ENCODE results near the gene GJB5.
"Not testable (repeated sequence)": the region's sequence is repeated elsewhere in the genome, so short reads cannot be mapped to it uniquely, and the experiment has no call there.

Gene GJB5

DNA sequence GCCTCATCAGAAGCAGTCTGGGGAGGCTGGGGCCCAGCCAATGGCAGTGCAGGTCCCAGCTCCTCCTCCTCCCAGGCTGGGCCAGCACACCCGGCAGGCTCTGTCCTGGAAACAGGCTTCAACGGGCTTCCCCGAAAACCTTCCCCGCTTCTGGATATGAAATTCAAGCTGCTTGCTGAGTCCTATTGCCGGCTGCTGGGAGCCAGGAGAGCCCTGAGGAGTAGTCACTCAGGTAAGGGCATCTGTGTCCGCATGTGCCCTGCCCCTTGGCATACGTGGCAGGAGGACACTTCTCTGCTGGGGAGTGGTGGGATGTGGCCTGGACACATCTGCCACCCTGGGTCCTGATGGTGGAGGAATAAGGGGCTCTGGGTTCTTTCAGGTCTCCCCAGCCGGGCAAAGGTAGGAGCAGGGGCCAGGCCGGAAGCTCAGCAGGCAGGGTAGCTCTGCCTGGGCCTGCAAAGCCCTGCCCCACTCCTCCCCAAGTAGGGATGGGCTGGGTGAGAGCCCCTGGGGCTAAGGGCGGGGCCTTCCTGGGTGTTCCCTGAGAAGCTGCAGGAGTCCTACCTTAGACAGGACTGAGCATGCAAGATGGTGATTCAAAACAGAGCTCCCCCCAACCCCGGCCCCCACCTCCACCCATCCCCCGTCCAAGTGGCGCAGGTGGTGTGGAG is at the start of gene GJB5:
Gene GJB5, plus strand, starts transcription at position 84 of the 674 bp plus-strand sequence. CDS start 2,284 bp downstream, outside the sequence.
- no peak for DNase-seq (ENCODE audit: low read depth in 2 of 2)

DNA sequence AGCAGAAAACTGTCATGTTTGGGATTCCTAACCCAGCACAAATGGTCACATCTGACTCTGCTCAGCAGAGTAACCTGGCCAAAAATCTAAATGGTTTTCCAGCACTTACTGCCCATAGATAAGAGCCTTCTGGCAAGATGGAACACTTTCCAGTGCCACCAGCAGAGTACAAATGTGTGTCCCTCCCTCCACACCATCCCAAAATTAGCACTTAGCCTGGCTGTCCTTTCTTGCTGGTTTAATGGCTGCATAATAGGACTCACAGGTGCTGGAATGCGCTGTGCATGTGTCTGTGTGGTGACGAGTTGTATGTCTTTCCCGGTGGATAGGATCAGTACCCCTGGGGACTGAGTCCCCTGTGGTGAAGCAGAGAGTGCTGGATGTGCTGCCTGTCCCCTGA is 49.8 kb upstream of the GJB5 start:
- DNase-seq (ENCODE audit: low read depth in 2 of 2): no peak

DNA sequence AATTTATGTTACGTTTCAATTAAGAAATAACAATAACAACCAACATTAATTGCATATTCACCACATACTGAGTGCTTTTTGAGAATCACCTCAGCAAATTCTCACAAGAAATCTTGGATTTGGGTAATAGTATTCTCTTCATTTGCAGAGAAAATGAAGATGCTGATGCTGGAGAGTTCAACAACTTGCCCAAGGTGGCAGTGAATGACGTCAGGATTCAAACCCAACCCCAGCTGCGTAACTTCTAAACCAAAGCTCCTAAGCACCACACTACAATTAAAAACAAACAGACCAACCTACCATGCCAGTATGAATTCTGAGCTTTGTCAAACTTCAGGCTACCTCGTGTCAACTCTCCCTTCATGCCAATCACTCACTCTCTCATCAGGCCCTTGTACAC is 46.7 kb upstream of the GJB5 start:
- DNase-seq (ENCODE audit: low read depth in 2 of 2): no peak

DNA sequence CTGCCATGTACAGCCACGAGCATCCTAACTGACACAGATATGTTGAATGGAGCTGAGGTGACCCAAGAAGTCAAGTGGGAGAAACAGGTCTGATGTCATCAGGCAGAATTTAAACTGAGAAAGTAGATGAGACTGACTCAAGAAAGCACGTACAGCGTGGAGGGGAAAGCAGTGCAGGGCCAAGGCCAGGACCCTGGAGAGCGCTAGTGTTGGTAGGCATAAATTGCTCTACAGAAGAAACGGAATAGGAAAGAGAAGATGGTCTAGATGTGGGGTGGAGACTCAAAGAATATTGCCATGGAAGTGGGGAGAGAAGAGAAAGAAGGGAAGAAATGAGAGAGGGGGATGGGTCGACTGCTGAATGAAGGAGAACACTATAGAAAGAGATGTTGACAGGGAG is 45.3 kb upstream of the GJB5 start:
- no peak for DNase-seq (ENCODE audit: low read depth in 2 of 2)

DNA sequence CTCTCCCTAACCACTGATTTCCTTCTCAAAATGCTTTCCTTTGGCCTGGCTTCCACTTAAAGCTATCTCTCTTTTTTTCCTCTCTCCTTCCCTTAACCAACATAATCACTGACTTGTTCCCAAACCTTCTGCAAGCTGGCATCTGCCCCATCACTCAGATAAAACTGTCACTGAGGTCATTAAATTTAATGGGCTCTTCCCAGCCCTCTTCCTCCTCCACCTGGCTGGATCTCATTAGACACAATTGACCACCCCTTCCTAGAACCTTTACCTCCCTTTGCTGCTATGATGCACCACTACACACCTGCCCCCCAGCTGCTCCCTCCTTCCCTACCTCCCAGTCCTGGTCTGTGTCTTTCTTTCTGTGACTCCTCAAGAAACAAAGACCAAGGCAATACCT is 44.0 kb upstream of the GJB5 start:
- no peak for DNase-seq (ENCODE audit: low read depth in 2 of 2)

DNA sequence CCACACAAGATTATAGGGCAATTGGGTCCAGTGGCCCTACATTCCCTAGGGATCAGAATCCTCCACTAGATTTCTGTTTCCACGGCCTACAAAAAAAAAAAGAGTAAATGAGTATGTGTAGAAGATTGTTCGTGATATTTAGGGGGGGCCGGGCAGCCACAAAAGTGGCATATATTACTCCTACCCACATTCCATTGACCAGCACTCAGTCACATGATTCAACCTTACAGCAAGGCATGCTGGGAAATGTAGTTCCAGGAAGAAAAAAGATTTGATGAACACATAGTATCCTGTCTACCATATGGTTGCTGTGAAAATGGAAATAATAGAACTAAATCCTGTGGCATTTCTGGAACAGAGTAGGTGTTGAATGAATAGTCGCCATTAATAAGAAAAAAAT is 43.4 kb upstream of the GJB5 start:
- no peak for DNase-seq (ENCODE audit: low read depth in 2 of 2)

DNA sequence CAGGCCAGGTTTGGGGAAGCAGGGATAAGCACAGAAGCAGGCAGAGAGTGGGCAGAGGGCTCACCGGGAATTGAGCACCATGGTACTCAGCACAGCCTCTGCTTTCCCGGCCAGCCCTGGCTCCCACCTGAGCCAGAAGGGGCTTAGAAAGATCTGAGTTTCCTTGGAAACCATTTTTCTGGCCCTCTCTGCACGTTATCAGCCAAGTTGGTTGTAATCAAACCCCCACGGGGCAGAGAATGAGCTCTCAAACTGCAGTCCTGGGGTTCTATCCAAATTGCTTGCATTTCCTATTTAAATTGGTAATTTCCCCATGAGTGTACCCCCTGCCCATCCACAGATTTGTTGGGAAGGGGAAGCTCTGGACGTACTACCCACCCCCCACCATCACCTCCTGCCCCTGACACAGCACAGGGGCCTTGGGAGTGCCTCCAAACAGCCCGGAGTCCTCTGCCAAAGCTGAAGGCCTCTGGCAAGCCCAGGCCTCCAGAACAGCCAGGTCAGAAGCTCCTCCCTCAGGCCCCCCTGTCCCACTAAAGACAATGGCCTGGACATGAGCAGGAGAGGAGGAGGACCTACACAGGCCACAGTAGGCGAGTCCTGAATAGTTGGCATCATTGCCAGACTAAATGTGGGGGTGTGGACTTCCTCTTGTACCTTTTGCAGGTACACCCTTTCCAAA is 42.7 kb upstream of the GJB5 start:
- no peak for DNase-seq (ENCODE audit: low read depth in 2 of 2)

DNA sequence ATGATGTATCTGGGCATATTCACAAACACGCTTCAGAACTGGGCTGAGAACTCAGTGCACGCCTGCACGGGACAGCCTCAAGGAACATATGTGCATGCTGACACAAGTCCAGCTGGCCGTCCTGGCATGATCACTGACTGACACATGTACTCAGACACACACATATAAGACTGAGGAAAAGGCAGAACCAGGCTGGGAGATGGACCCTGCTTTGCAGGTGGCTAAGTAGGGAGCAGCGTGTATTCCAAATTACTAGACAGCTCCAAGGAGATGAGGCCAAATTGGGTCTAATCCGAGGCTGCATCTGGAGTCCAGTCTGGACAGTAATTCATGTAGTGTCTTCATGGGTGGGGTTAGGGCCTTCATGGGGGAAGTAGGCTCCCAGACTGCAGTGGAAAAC is 41.4 kb upstream of the GJB5 start:
- no peak for DNase-seq (ENCODE audit: low read depth in 2 of 2)

DNA sequence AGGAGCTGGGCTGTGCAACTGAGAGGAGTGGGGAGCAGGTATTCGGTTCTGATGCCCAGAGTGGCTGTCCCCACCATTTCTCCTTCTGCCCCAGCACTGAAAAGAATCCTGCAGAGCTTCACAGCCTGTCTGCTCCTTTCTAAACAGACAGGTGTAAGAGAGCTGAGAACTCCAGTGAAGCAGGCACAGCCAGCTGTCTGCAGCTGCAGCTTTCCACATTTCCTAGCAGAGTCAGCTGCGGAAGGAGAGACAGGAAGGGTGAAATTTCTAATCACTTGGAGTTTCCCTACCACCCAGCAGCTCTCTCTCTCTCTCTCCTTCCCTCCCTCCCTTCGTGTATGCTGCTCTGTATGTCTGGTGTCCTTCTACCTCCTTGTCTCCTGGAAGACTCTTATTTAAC is 40.5 kb upstream of the GJB5 start:
- DNase-seq (ENCODE audit: low read depth in 2 of 2): no peak

DNA sequence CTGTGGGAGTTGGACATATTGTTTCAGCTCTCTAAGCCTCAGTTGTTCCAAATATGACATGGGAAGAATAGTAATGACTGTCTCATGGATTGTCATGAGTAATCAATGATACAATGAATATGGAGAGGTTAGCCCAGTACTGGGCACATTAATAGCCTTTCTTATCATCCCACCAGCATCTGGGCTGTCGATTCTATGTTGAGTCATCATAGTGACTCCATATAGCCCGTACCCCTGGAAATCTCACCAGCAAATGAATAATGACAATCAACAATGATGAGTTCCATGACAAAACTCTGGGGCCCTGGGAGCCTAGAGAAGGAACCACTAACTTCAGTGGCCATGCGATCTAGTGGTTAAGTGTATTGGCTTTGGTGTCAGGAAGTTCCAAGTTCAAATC is 39.7 kb upstream of the GJB5 start:
- no peak for DNase-seq (ENCODE audit: low read depth in 2 of 2)

DNA sequence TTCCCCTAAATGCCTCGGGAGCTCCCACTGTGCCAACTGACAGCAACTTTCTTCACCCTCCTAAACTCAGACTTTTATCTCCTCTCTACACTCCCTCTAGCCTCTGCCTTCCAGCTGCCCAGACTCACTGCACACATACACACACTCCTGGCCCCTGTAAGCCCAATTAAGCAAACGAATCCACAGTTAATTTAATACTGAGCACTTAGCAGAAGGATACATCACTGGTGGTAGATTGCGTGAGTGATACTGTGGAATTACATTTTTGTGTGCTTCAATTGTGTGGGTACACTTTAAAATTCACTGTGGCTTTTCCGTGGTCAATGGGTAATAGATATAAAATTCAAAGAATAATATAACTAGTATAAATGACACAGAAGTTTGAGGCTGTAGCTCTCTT is 33.6 kb upstream of the GJB5 start:
- DNase-seq (ENCODE audit: low read depth in 2 of 2): no peak

DNA sequence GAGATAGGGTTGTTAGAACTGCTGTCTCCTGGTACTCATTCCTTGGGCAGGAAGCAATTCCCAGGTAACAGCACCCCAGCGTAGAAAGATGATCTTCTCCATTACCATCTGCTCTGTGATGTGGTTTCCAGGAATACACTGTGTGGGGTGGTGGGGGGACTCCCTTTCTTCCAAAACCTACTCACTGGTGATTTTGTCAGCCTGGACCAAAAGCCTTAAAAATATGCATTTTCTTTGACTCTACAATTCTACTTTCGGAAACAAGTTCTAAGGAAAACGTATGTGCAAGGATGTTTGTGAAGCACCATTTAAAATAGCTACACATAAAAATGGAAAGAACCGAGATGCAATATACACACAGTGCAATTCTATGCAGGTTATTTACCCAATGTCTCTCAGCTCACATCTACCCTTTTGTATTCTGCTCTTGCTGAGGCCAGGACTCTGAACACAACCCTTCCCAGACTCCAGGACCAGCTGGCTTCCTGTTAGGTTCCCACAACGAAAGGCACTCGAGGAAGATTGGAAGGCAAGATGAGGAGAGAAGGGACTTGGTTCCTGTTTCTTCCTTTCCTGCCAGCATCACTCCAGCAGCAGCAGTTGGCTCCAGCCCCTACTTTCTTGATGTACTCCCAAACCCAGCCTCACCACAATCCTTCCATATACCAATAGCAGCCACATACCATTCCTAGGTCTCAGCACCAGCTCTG is 33.0 kb upstream of the GJB5 start:
- no peak for DNase-seq (ENCODE audit: low read depth in 2 of 2)

DNA sequence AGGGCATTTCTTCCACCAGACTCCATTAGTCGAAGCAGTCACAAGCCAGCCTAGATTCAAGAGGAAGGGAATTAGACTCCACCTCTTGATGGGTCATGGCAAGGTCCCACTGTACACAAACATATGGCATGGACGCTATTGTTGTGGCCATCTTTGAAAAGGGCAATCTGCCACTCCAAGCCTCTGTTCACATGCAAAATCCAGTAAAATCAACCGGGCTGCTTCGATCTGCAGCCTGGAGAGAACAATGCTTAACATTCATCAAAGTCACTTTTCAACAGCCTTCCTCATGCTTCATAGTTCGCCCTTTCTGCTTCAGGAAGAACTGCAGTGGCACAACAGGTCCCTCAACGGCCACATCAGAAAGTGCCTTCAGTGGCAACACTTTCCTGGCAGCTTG is 28.0 kb upstream of the GJB5 start:
- no peak for DNase-seq (ENCODE audit: low read depth in 2 of 2)

DNA sequence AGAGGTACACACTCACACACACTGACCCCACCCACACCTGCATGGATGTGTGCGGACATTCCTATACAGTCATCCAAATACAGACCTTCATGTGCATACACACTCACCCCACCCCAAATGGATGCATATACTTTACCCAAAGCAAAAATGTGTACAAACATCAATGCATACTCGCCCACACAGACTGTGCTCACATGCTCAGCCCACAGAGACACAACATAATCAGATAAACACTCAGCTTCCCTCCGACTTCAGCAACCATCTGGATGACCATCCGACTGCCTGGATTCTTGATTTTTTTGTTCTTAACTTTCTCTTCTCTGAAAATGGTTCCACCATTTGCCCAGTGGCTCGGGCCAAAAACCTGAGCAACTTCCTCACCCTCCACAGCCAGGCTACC is 24.4 kb upstream of the GJB5 start:
- DNase-seq (ENCODE audit: low read depth in 2 of 2): no peak

DNA sequence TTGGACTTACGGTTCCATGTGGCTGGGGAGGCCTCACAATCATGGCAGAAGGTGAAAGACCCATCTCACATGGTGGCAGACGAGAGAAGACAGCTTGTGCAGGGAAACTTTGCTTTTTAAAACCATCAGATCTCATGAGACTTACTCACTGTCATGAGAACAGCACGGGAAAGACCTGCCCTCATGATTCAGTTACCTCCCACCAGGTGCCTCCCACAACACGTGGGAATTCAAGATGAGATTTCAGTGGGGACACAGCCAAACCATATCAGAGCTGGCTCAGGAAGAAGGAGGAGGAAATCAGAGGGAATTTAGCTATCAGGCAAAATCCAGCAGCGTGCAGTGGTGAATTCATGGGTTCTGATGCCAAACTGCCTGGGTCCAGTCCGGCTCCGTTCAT is 22.0 kb upstream of the GJB5 start:
- DNase-seq (ENCODE audit: low read depth in 2 of 2): not testable (repeated sequence)

DNA sequence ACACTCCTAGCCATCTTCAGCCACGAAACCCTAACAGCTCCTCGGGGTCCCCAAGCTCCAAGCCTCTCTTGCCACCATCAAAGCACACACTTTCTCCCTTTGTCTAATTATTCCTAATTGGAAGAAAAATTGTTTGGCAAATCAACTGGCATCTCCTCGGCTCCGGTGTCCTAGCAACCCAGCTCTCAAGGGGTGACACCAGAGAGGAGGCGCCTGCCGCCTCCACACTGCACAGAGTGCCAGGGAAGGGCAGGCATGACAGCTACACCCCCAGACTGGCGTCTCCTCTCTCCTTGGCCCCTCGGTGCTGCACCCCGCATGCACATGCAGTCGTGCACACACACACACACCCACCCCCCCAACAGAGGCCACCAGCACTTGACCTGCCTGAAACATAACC is 18.2 kb upstream of the GJB5 start:
- DNase-seq (ENCODE audit: low read depth in 2 of 2): no peak

DNA sequence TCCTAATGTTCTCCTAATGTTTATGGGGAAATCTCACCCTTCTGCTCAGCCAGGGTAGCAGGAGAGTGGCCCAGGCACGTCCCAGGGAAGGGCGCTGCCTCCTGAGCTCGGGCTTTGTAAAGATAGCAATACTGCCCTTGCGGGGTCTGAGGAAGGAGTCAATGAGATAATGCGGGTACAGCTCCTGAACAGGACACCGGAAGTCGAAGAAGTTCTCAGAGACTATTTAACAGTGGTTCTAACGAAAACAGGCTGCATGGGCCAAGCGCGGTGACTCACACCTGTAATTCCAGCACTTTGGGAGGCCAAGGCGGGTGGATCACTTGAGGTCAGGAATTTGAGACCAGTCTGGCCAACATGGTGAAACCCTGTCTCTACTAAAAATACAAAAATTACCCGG is 17.6 kb upstream of the GJB5 start:
- DNase-seq (ENCODE audit: low read depth in 2 of 2): not testable (repeated sequence)

DNA sequence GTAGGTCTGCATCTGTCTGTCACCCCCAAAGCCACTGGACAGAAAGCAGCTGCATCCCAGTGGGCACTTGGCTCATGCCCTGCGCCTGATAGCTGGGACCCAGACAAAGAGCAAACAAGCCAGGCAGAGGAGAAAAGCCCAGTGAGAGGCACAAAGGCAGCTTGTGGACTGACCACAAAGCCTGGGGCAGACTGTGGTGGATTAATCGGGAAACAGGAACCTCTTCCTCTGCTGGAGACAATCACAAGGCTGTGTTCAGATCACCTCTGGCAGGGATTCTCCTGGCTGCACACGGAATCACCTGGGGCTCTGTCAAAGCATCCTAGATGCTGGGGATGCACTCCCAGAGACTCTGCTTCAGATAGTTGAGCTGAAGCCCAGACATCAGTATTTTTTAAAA is 15.2 kb upstream of the GJB5 start:
- DNase-seq (ENCODE audit: low read depth in 2 of 2): no peak

DNA sequence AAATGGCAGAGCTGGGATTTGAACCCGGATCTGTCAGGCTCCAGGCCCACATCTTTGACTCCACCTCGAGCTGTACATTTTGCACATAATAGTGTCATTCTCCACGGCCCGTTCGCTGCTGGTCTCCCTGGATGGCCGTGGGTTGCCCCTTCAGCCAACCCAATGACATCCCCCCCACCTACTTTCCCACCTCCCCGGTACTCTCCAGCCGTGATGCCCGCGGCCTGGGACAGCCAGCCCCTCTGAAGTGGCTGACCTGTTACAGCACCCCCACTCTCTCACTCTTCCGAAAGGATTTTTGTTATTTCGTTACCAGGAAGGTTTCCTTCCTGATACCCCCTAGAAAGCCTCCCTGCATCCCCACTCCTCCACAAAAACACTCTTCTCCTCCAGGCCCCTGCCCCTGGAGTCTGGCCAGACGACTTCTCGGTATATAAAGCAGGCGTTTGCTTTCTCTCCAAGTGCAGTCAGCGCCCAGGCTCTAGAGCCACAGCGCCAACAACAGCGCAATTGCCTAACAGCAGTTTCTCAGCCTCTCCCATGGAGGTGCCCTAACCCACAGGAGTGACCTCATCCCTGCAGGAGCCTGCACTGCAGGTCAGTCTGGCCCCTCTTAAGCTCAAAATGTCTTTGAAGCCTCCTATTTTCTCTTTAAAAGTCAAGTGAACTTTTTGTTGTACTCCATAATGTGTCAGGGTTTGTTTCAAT is 14.5 kb upstream of the GJB5 start:
- DNase-seq (ENCODE audit: low read depth in 2 of 2): no peak

DNA sequence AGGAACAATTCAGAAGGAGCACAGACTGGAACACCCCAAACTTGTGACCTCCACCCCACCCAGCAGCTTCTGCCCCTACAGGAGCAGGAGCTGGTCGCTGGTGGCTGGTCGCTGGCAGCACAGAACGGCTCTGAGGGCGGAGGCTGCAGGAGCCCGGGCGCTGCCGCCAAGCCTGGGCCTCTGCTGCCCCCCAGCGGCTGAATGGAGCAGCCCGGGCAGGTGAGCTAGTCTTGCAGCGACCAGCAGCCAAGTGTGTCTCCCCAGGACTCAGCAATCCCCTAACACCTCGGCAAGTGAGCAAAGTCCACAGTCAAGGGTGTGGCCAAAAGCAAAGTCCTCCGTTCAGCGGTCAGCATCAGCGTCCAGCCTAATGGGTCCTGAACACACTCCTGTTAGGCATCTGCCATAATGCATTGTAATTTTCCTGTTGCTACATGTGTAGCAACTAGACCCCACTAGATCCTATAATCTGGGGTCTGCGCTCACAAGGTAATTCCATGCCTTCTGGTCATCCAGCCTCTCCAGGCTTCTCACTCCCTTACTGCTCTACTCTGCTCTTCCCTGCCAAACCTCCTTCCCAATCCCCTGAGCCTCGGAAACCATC is 12.1 kb upstream of the GJB5 start:
- DNase-seq (ENCODE audit: low read depth in 2 of 2): peak; percentile 78 to 85

DNA sequence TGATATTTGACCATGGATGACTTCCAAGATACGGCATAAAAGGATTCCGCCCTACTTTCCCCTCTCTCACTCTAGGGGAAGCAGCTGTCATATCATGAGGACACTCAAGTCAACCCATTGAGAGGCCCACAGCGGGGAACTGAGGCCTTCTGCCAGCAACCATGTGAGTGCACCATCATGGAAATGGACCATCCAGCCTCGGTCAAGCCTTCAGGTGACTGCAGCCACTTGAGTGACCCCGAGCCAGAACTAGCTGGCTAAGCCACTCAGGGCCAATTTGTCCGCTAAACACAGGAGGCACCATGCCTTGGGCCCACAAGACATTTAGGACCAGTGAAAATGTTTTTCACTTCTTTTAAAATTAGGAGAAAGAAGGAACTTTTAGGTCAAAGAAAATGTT is 11.1 kb upstream of the GJB5 start:
- DNase-seq (ENCODE audit: low read depth in 2 of 2): no peak

DNA sequence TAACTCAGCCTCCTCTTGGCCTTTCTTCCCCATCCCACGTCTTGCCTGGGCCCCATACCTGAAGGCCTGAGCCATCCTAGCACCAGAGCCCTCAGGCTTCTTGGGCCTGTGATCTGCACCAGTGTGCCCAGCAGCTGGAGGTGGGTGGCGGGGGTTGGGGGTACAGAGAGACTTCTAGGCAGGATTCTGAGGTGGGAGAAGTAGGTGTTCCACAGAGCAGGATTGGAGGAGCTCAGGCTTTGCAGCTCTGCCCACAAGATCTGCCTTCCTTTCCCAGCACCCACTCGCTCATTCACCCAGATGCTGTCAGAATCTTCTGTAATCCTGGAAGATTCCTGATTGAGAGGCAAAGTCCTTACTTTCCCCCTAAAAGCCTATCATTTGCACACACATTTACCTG is 10.0 kb upstream of the GJB5 start:
- DNase-seq (ENCODE audit: low read depth in 2 of 2): no peak

All from stimulated activated CD4-positive, alpha-beta T cell treated with anti-CD3 and anti-CD28 coated beads, Interleukin-4, amount 100 ng/mL, for 48 hours (primary cell).